Lung (tissue), 12 donors: ENCODE results near the gene GABRA4. TPM values are rescaled to one million over a fixed set of nuclear protein-coding genes. Genes with fewer than 3 reads are reported as not detected.

Source experiments
- ATAC-seq: fragments of 200-7000 bp; cut with Tn5 transposase; one replicate; pipeline ENCODE4 v1.9.1; 2020; ENCODE audit warnings: moderate number of reproducible peaks; ENCODE audit not compliant: insufficient read depth, low FRiP score
- DNase-seq, 3 donors: peaks; one replicate each; pipeline ENCODE4 v3.0.0-alpha.2; 2013 to 2017
- H3K27ac ChIP-seq, 2 donors: one replicate each; pipeline ENCODE4 v1.5.1; 2013; ENCODE audit warnings: mild to moderate bottlenecking in 2 of 2, moderate library complexity in 2 of 2, control low read depth in 1 of 2, inconsistent platforms in 1 of 2, low read depth in 1 of 2, low read length in 1 of 2
- H3K27me3 ChIP-seq, 3 donors: one replicate each; pipeline ENCODE4 v1.5.1; 2013; ENCODE audit warnings: low read length in 2 of 3; ENCODE audit not compliant: control insufficient read depth in 3 of 3, insufficient read depth in 3 of 3
- H3K36me3 ChIP-seq, 4 donors: one replicate each; pipeline ENCODE4 v1.5.1; 2013; ENCODE audit warnings: low read length in 4 of 4, mild to moderate bottlenecking in 1 of 4, moderate library complexity in 1 of 4; ENCODE audit not compliant: control insufficient read depth in 4 of 4, insufficient read depth in 4 of 4
- H3K4me1 ChIP-seq, 5 donors: one replicate each; pipeline ENCODE4 v1.5.1; 2013; ENCODE audit warnings: low read length in 5 of 5, mild to moderate bottlenecking in 2 of 5, moderate library complexity in 1 of 5; ENCODE audit not compliant: control insufficient read depth in 5 of 5, insufficient read depth in 5 of 5
- H3K4me3 ChIP-seq: one replicate; pipeline ENCODE4 v1.5.1; 2013; ENCODE audit warnings: mild to moderate bottlenecking, control low read depth, moderate library complexity
- H3K9ac ChIP-seq, 2 donors: one replicate each; pipeline ENCODE4 v1.5.1; 2013; ENCODE audit warnings: low read length in 2 of 2, control low read depth in 1 of 2; ENCODE audit not compliant: insufficient read depth in 1 of 2
- H3K9me3 ChIP-seq, 4 donors: one replicate each; pipeline ENCODE4 v1.5.1; 2013; ENCODE audit warnings: low read length in 3 of 4, mild to moderate bottlenecking in 1 of 4, moderate library complexity in 1 of 4; ENCODE audit not compliant: control insufficient read depth in 4 of 4, insufficient read depth in 3 of 4
- WGBS, 2 donors: extraction: QIAGEN DNeasy Blood & Tissue Kit; methylation state at CpG; one replicate each; pipeline ENCODE4 v1.1.7; 2013; 5-methylcytosine and 5-hydroxymethylcytosine counted together
- polyA plus RNA-seq, 2 donors: library from polyadenylated mRNA; stranded (reverse); fragments of 200-250 nt; gene quantifications; one replicate each; pipeline ENCODE4 v1.2.1, GENCODE V29; 2013
- total RNA-seq, 2 donors: library from RNA; depleted of rRNA in 1 of 2; stranded (reverse); fragments of >200 nt in 1 of 2; gene quantifications; one replicate each; pipeline ENCODE4 v1.2.1, GENCODE V29; 2014 to 2021
- TF ChIP-seq, protein P1 (sequence below): IDR thresholded peaks from 2 replicates; pipeline ENCODE4 v1.5.1; 2012; ENCODE audit warnings: mild to moderate bottlenecking; ENCODE audit errors: control extremely low read depth, extremely low read depth
- donor health status: control.
- donor health status: control.
- donor health status: Bipolar disorder and iron deficiency.
- donor health status: healthy.
- donor health status: DM: yes; HTN: yes; CAD: no.

GABRA4 gene
- total and polyA plus RNA-seq, 4 donors: 0.09 TPM; not detected in 3

DNA sequence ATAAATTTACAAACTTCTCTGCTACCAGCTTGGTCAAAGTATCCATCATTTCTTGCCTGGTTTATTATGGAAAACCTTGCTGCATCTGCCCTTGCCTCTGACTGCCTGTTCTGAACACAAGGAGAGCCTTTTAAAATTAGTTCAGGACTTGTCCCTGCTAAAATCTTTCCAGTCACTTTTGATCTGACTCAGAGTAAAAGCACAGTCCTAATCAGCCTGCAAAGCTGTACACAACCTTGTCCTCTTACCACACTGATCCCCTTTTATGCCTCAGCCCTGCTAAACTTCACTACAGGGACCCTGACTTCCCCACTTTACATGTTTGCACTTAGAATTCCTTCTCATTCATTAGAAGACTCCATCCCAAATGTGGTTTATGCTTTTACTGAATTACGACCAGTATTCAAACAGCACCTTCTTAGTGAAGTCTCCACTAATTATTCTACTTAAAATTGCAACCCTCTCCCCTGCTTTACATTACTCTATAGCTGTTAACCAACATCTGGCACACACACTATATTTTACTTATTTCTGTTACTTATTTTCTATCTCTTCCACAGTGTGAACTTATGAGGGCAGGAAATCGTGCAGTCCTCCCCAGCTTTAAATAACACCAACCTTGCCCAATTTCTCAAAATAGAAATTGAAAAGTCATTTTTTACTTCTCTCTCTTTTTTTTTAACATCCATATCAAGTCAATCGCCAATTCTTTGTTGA lies 6.3 kb downstream of the GABRA4 start:
- H3K9me3 ChIP-seq: no peaks in the 10 kb centered on the region
- H3K27ac ChIP-seq: no peak overlapping the region
- no peak overlapping the region for H3K9ac ChIP-seq
- no peaks in the 10 kb centered on the region for H3K36me3 ChIP-seq
- TF ChIP-seq, protein P1, sequence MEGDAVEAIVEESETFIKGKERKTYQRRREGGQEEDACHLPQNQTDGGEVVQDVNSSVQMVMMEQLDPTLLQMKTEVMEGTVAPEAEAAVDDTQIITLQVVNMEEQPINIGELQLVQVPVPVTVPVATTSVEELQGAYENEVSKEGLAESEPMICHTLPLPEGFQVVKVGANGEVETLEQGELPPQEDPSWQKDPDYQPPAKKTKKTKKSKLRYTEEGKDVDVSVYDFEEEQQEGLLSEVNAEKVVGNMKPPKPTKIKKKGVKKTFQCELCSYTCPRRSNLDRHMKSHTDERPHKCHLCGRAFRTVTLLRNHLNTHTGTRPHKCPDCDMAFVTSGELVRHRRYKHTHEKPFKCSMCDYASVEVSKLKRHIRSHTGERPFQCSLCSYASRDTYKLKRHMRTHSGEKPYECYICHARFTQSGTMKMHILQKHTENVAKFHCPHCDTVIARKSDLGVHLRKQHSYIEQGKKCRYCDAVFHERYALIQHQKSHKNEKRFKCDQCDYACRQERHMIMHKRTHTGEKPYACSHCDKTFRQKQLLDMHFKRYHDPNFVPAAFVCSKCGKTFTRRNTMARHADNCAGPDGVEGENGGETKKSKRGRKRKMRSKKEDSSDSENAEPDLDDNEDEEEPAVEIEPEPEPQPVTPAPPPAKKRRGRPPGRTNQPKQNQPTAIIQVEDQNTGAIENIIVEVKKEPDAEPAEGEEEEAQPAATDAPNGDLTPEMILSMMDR: no peak
- no peak overlapping the region for H3K4me3 ChIP-seq
- 63 to 76% methylated on average over 3 of the region's 3 CpGs for WGBS, 2 donors
- H3K4me1 ChIP-seq: peaks cover 0 to 3% (median 0%) of the 10 kb centered on the region in 5 donors
- ATAC-seq (no peak), DNase-seq (no peak)
- H3K27me3 ChIP-seq: peaks cover 0 to 30% (median 17%) of the 10 kb centered on the region in 3 donors

DNA sequence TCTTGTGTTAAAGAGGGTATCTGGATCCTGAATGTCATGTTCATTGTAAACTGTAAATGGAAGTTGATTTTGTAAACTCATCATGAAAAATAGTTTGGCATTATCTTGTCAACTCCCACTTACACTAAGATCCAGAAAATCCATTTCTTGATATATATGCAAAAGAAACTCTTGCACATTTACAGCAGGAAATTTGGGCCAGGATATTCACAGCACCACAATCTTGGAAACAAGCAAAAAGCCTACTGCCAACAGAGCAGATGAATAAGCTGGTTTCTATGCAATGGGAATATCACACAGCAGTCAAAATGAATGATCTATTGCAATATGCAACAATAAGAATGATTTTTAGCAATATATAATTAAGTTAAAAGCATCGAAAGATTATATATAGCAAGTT lies 8.6 kb downstream of the GABRA4 start:
- no peaks in the 10 kb centered on the region for H3K36me3 ChIP-seq
- TF ChIP-seq, protein P1: no peak
- H3K27me3 ChIP-seq: peaks cover 0 to 16% (median 7%) of the 10 kb centered on the region in 3 donors
- H3K27ac ChIP-seq: no peak overlapping the region
- DNase-seq (no peak), ATAC-seq (no peak)
- 91 to 95% methylated on average over 1 of the region's 1 CpG for WGBS, 2 donors
- H3K4me3 ChIP-seq: no peak overlapping the region
- no peaks in the 10 kb centered on the region for H3K9me3 ChIP-seq
- H3K4me1 ChIP-seq: peaks cover 0 to 3% (median 0%) of the 10 kb centered on the region in 5 donors
- H3K9ac ChIP-seq: no peak overlapping the region

DNA sequence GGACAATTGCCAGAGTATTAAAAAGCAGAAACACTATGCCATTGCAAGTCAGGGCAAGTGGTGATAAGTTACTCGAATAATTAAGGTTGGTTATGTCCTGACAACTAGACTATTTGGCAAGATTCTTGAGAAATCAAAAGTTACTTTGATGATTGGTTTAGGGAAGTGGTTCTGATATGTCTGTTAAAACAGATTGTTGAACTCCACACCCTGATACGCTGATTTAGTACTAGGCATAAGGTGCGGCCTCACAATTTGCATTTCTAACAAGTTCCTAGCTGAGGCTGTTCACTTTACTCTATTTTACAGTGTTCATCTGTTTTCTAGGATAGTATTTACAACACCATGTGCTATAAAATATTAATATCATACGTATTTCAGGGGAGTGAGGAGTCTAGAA lies 12.5 kb downstream of the GABRA4 start:
- DNase-seq (no peak), ATAC-seq (no peak)
- Histone ChIP-seq H3K4me1 (peaks cover 0 to 2% (median 0%) of the 10 kb centered on the region in 5 donors), H3K36me3 (no peaks in the 10 kb centered on the region), H3K9me3 (no peaks in the 10 kb centered on the region), H3K4me3 (no peak overlapping the region), H3K27ac (no peak overlapping the region), H3K27me3 (no peaks in the 10 kb centered on the region), H3K9ac (no peak overlapping the region)
- 77 to 84% methylated on average over 4 of the region's 4 CpGs for WGBS, 2 donors
- TF ChIP-seq, protein P1: no peak

DNA sequence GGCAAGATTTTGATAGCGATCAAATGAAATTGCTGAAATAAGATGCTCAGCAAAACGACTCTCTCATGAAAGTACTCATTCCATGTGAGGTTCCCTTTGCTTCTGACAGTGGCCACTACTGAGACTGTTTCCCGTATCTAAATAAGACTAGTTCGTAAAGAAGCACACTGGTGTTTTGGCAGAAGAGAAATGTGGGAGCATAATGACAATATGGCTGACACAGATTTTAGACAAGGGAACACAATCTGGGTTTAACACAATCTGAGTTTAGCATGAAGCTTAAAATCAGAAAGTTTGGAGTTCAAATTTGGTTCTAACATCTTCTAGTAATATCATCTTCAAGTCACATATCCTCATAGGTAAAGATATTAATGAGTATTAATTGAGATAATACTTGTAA lies 13.7 kb downstream of the GABRA4 start:
- H3K4me3 ChIP-seq: no peak overlapping the region
- no peaks in the 10 kb centered on the region for H3K36me3 ChIP-seq
- H3K4me1 ChIP-seq: peaks cover 0 to 2% (median 0%) of the 10 kb centered on the region in 5 donors
- ATAC-seq (no peak), DNase-seq (no peak)
- no peaks in the 10 kb centered on the region for H3K9me3 ChIP-seq
- TF ChIP-seq, protein P1: no peak
- no peaks in the 10 kb centered on the region for H3K27me3 ChIP-seq
- H3K27ac ChIP-seq: no peak overlapping the region
- WGBS, 2 donors: 85 to 92% methylated on average over 4 of the region's 4 CpGs
- H3K9ac ChIP-seq: no peak overlapping the region
